CD4-positive, alpha-beta memory T cell (primary cell): Measurements from ENCODE around the gene CARD8. TPM values are rescaled to one million over a fixed set of nuclear protein-coding genes. Genes with fewer than 3 reads are reported as not detected.

Experiments used
- CTCF ChIA-PET: fragments of 350-600 bp; sonication (Branson Sonifier 250); formaldehyde crosslinking; loops from one replicate; lab custom pipeline; 2021; ENCODE audit warnings: inconsistent platforms; ENCODE audit not compliant: partially characterized antibody; lab: Charles Lee
- POLR2A ChIA-PET: fragments of 350-600 bp; sonication (Branson Sonifier 250); formaldehyde crosslinking; loops from one replicate; lab custom pipeline; 2021; ENCODE audit not compliant: partially characterized antibody; lab: Charles Lee
- DNase-seq, 5 donors: peaks; one replicate each; pipeline versions ENCODE4 v3.0.0 to v3.0.0-alpha.2; 2020 to 2022; ENCODE audit warnings: mixed read lengths in 1 of 5
- H3K27ac ChIP-seq: one replicate; pipeline ENCODE4 v1.7.0; 2013; ENCODE audit warnings: low read depth, low read length
- H3K27me3 ChIP-seq: 2 replicates; pipeline ENCODE4 v1.7.0; 2013; ENCODE audit warnings: mild to moderate bottlenecking, low read length, moderate library complexity; ENCODE audit not compliant: insufficient read depth
- H3K36me3 ChIP-seq: 2 replicates; pipeline ENCODE4 v1.7.0; 2013; ENCODE audit warnings: mild to moderate bottlenecking, low read length, moderate library complexity; ENCODE audit not compliant: insufficient read depth
- H3K4me1 ChIP-seq: 2 replicates; pipeline ENCODE4 v1.7.0; 2013; ENCODE audit warnings: mild to moderate bottlenecking, low read length, moderate library complexity; ENCODE audit not compliant: insufficient read depth
- H3K4me3 ChIP-seq, 2 donors: one replicate each; pipeline ENCODE4 v1.7.0; 2013; ENCODE audit warnings: low read length in 2 of 2, mild to moderate bottlenecking in 1 of 2
- H3K9me3 ChIP-seq, 2 donors: one replicate each; pipeline ENCODE4 v1.7.0; 2013; ENCODE audit warnings: low read length in 2 of 2, control low read depth in 1 of 2; ENCODE audit not compliant: control insufficient read depth in 1 of 2
- H3K27ac Mint-ChIP-seq, 7 donors: one replicate each; pipeline ENCODE4 v1.8.0; 2020 to 2021; ENCODE audit warnings: mixed read lengths in 7 of 7, mild to moderate bottlenecking in 6 of 7, inconsistent platforms in 3 of 7, moderate library complexity in 3 of 7
- H3K27me3 Mint-ChIP-seq, 2 donors: one replicate each; pipeline ENCODE4 v1.8.0; 2020 to 2021; ENCODE audit warnings: mixed read lengths in 2 of 2
- H3K36me3 Mint-ChIP-seq, 2 donors: one replicate each; pipeline ENCODE4 v1.8.0; 2020 to 2021; ENCODE audit warnings: mixed read lengths in 2 of 2, inconsistent platforms in 1 of 2, mild to moderate bottlenecking in 1 of 2
- H3K4me1 Mint-ChIP-seq, 4 donors: one replicate each; pipeline ENCODE4 v1.8.0; 2020 to 2021; ENCODE audit warnings: mixed read lengths in 4 of 4, mild to moderate bottlenecking in 1 of 4
- H3K4me3 Mint-ChIP-seq, 8 donors: one replicate each; pipeline ENCODE4 v1.8.0; 2020 to 2021; ENCODE audit warnings: mixed read lengths in 8 of 8, mild to moderate bottlenecking in 7 of 8, moderate library complexity in 6 of 8, inconsistent platforms in 3 of 8
- H3K9me3 Mint-ChIP-seq, 8 donors: one replicate each; pipeline ENCODE4 v1.8.0; 2020 to 2021; ENCODE audit warnings: mixed read lengths in 8 of 8, mild to moderate bottlenecking in 5 of 8, inconsistent platforms in 3 of 8, moderate library complexity in 1 of 8
- intact Hi-C: fragments of 100-400 bp; cut with micrococcal nuclease; formaldehyde crosslinking; loops from one replicate; pipeline ENCODE4 v1.15.1; 2023
- polyA plus RNA-seq, 2 donors: library from polyadenylated mRNA; unstranded; fragments of 300-500 nt; fragmentation: Illumina TruSeq; gene quantifications; one replicate each; pipeline ENCODE4 v1.2.3, GENCODE V29; 2021
- total RNA-seq, 2 experiments: library from RNA; stranded (reverse); gene quantifications; one replicate each; pipeline ENCODE4 v1.2.3, GENCODE V29; 2021

The CARD8 gene
- total and polyA plus RNA-seq, 4 experiments from 2014 or later, result 74.9 to 316 (median 200) TPM

GRCh38 chr19:48171710-48172109, 84.0 kb downstream of the CARD8 start:
- peaks cover 18 to 32% (median 23%) of the 10 kb centered on the region in 4 donors for H3K4me1 Mint-ChIP-seq
- H3K36me3 Mint-ChIP-seq, result peaks cover 25 to 26% of the 10 kb centered on the region in 2 donors
- intact Hi-C loops, result no loop called here
- peak overlapping the region in 1 of 7 donors; percentile 93 for H3K27ac Mint-ChIP-seq
- ChIA-PET CTCF (interaction anchor here (1.0 to 1.3 kb wide), 3 partner anchors 19 to 89 kb away, joined by 3 to 4 read pairs (median 3); no protein-coding TSS in a partner anchor), POLR2A (interaction anchor here (1.4 to 5.0 kb wide), 3 partner anchors 32 to 88 kb away, joined by 3 to 27 read pairs (median 9); partner anchors contain the start of gene PLA2G4C)
- Histone ChIP-seq H3K4me1 (peaks cover 24% of the 10 kb centered on the region), H3K4me3 (no peak overlapping the region), H3K27ac (no peak overlapping the region), H3K9me3 (no peaks in the 10 kb centered on the region), H3K27me3 (no peaks in the 10 kb centered on the region), H3K36me3 (peaks cover 4% of the 10 kb centered on the region)
- H3K27me3 Mint-ChIP-seq, result no peaks in the 10 kb centered on the region
- H3K9me3 Mint-ChIP-seq, result no peaks in the 10 kb centered on the region
- DNase-seq, result no peak
- peak overlapping the region in 5 of 8 donors; percentile 96 to 98 (median 97) for H3K4me3 Mint-ChIP-seq

- H3K27ac Mint-ChIP-seq, result peak overlapping the region; percentile 66 to 99 (median 97)
- peaks cover 18 to 32% (median 23%) of the 10 kb centered on the region in 4 donors for H3K4me1 Mint-ChIP-seq
These were observed 84.8 kb downstream of the CARD8 start for GRCh38 chr19:48170817-48171347.

GRCh38 chr19:48169939-48170803, 85.5 kb downstream of the CARD8 start, which contains the start of the genes LIG1 and ZSWIM9:
Gene LIG1, minus strand, starts transcription at chr19:48170344. Its CDS starts 4,778 bp downstream, at chr19:48165566.
Gene ZSWIM9, plus strand, starts transcription at chr19:48170680. Its CDS starts 1,123 bp downstream, at chr19:48171803.
- Histone ChIP-seq H3K36me3 (peaks cover 4% of the 10 kb centered on the region), H3K4me1 (peaks cover 24% of the 10 kb centered on the region), H3K27ac (peak within 1 kb of the TSS; percentile 86), H3K9me3 (no peaks in the 10 kb centered on the region), H3K27me3 (no peaks in the 10 kb centered on the region), H3K4me3 (peak within 1 kb of the TSS; percentile 65 to 97)
- intact Hi-C loops, result loop anchor here (1.0 kb wide), 5 partner anchors 34 to 194 kb away; partner anchors contain the start of genes CARD8 and SYNGR4
- Mint-ChIP-seq H3K9me3 (no peaks in the 10 kb centered on the region), H3K27ac (peak within 1 kb of the TSS; percentile 93 to 99 (median 98)), H3K4me3 (peak within 1 kb of the TSS; percentile 96 to 99 (median 97)), H3K36me3 (peaks cover 25% of the 10 kb centered on the region in 2 donors), H3K4me1 (peaks cover 18 to 32% (median 23%) of the 10 kb centered on the region in 4 donors), H3K27me3 (no peaks in the 10 kb centered on the region)
- ChIA-PET CTCF (interaction anchor here (1.0 to 1.3 kb wide), 3 partner anchors 33 to 164 kb away, joined by 3 to 4 read pairs (median 3); no protein-coding TSS in a partner anchor), POLR2A (interaction anchor here (0.7 to 5.0 kb wide), 12 partner anchors 16 to 164 kb away, joined by 3 to 27 read pairs (median 6); partner anchors contain the start of genes CARD8 and EMP3)
- peak; percentile 90 to 97 (median 93) for DNase-seq

More at GRCh38 chr19:48170817-48171347, 84.8 kb downstream of the CARD8 start:
- peak in 1 of 5 donors; percentile 40 for DNase-seq
- no peaks in the 10 kb centered on the region for H3K9me3 Mint-ChIP-seq
- no peaks in the 10 kb centered on the region for H3K27me3 ChIP-seq
- H3K9me3 ChIP-seq, result no peaks in the 10 kb centered on the region
- H3K4me1 ChIP-seq, result peaks cover 24% of the 10 kb centered on the region
- peak overlapping the region; percentile 30 to 97 for H3K4me3 ChIP-seq
- intact Hi-C loops, result loop anchor here (1.0 kb wide), 5 partner anchors 33 to 193 kb away; partner anchors contain the start of genes CARD8 and SYNGR4
- peak overlapping the region; percentile 93 to 99 (median 97) for H3K4me3 Mint-ChIP-seq
- H3K36me3 Mint-ChIP-seq, result peaks cover 22 to 25% of the 10 kb centered on the region in 2 donors
- H3K27ac ChIP-seq, result peak overlapping the region; percentile 86
- ChIA-PET POLR2A (interaction anchor here (0.9 to 5.0 kb wide), 9 partner anchors 16 to 164 kb away, joined by 3 to 27 read pairs (median 6); partner anchors contain the start of genes CARD8, EMP3 and PLA2G4C), CTCF (interaction anchor here (1.0 to 1.3 kb wide), 2 partner anchors 18 to 32 kb away, joined by 3 to 4 read pairs; no protein-coding TSS in a partner anchor)
- no peaks in the 10 kb centered on the region for H3K27me3 Mint-ChIP-seq
- peaks cover 4% of the 10 kb centered on the region for H3K36me3 ChIP-seq

- Histone ChIP-seq H3K27ac (peak overlapping the region; percentile 86), H3K4me3 (peak overlapping the region in 1 of 2 donors; percentile 97), H3K9me3 (no peaks in the 10 kb centered on the region), H3K27me3 (no peaks in the 10 kb centered on the region), H3K36me3 (peaks cover 5% of the 10 kb centered on the region), H3K4me1 (peaks cover 24% of the 10 kb centered on the region)
- Mint-ChIP-seq H3K4me1 (peaks cover 15 to 32% (median 21%) of the 10 kb centered on the region in 4 donors), H3K27me3 (no peaks in the 10 kb centered on the region), H3K36me3 (peaks cover 20 to 23% of the 10 kb centered on the region in 2 donors), H3K4me3 (peak overlapping the region; percentile 96 to 99 (median 97)), H3K9me3 (no peaks in the 10 kb centered on the region), H3K27ac (peak overlapping the region; percentile 93 to 99 (median 98))
- POLR2A ChIA-PET, result interaction anchor here (0.7 to 5.0 kb wide), 8 partner anchors 29 to 165 kb away, joined by 3 to 27 read pairs (median 6); partner anchors contain the start of gene CARD8
- intact Hi-C loops, result no loop called here
- CTCF ChIA-PET, result interaction anchor here (1.0 to 1.2 kb wide), 2 partner anchors 90 to 164 kb away, joined by 3 read pairs; no protein-coding TSS in a partner anchor
- DNase-seq, result peak; percentile 85 to 91 (median 86)
These were observed 86.2 kb downstream of the CARD8 start for GRCh38 chr19:48169578-48169938.

- peak overlapping the region; percentile 55 for H3K27ac ChIP-seq
- peak overlapping the region in 7 of 8 donors; percentile 18 to 99 (median 97) for H3K4me3 Mint-ChIP-seq
These were observed 87.0 kb downstream of the CARD8 start for GRCh38 chr19:48168689-48169088.

GRCh38 chr19:48158210-48158790, 97.4 kb downstream of the CARD8 start:
- peaks cover 38 to 55% of the 10 kb centered on the region in 2 donors for H3K36me3 Mint-ChIP-seq
- Histone ChIP-seq H3K4me1 (no peaks in the 10 kb centered on the region), H3K36me3 (peaks cover 30% of the 10 kb centered on the region), H3K27me3 (no peaks in the 10 kb centered on the region), H3K9me3 (no peaks in the 10 kb centered on the region), H3K27ac (no peak overlapping the region), H3K4me3 (no peak overlapping the region)
- DNase-seq, result no peak
- H3K4me1 Mint-ChIP-seq, result peaks cover 0 to 3% (median under 1%) of the 10 kb centered on the region in 4 donors
- ChIA-PET POLR2A (no interaction called here), CTCF (interaction anchor here (1.0 to 1.2 kb wide), 3 partner anchors 40 to 102 kb away, joined by 3 to 4 read pairs (median 3); partner anchors contain the start of gene PLA2G4C)
- H3K27me3 Mint-ChIP-seq, result no peaks in the 10 kb centered on the region
- H3K27ac Mint-ChIP-seq, result no peak overlapping the region
- H3K4me3 Mint-ChIP-seq, result no peak overlapping the region
- no peaks in the 10 kb centered on the region for H3K9me3 Mint-ChIP-seq
- intact Hi-C loops, result no loop called here

More at GRCh38 chr19:48168689-48169088, 87.0 kb downstream of the CARD8 start:
- H3K27me3 ChIP-seq, result no peaks in the 10 kb centered on the region
- Mint-ChIP-seq H3K4me1 (peaks cover 15 to 32% (median 21%) of the 10 kb centered on the region in 4 donors), H3K27me3 (no peaks in the 10 kb centered on the region), H3K36me3 (peaks cover 16 to 20% of the 10 kb centered on the region in 2 donors), H3K27ac (peak overlapping the region; percentile 93 to 99 (median 98)), H3K9me3 (no peaks in the 10 kb centered on the region)
- H3K4me1 ChIP-seq, result peaks cover 24% of the 10 kb centered on the region
- no peak overlapping the region for H3K4me3 ChIP-seq
- ChIA-PET POLR2A (interaction anchor here (2.5 to 5.0 kb wide), 2 partner anchors 35 to 81 kb away, joined by 12 to 27 read pairs; no protein-coding TSS in a partner anchor), CTCF (interaction anchor here (1.0 to 1.2 kb wide), 2 partner anchors 91 to 165 kb away, joined by 3 read pairs; no protein-coding TSS in a partner anchor)
- H3K36me3 ChIP-seq, result peaks cover 5% of the 10 kb centered on the region
- intact Hi-C loops, result no loop called here
- no peak for DNase-seq
- H3K9me3 ChIP-seq, result no peaks in the 10 kb centered on the region
